Inferior parietal cortex (tissue), 1 donor: Measurements from ENCODE around the gene ADRA2B.
"Not testable (repeated sequence)": the region's sequence is repeated elsewhere in the genome, so short reads cannot be mapped to it uniquely, and the experiment has no call there.

Experiments
- DNase-seq: peaks from one replicate; pipeline ENCODE4 v3.0.0-alpha.2; 2016; ENCODE audit errors: extremely low spot score

The ADRA2B gene

DNA sequence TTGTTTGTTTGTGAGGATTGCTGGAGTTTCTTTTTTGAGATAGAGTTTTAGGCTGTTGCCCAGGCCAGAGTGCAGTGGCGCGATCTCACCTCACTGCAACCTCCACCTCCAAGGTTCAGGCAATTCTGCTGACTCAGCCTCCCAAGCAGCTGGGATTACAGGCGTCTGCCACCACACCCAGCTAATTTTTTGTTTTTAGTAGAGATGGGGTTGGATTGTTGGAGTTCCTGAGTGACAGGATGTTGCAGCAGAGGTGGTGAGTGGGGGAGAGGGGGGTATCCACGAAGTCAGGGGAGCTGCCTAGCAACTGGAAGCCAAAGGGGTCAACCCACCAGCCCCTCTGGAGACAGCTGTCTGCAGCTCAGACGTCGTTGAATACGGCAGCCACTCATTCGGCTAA lies 46.5 kb downstream of the ADRA2B start:
- not testable (repeated sequence) for DNase-seq

DNA sequence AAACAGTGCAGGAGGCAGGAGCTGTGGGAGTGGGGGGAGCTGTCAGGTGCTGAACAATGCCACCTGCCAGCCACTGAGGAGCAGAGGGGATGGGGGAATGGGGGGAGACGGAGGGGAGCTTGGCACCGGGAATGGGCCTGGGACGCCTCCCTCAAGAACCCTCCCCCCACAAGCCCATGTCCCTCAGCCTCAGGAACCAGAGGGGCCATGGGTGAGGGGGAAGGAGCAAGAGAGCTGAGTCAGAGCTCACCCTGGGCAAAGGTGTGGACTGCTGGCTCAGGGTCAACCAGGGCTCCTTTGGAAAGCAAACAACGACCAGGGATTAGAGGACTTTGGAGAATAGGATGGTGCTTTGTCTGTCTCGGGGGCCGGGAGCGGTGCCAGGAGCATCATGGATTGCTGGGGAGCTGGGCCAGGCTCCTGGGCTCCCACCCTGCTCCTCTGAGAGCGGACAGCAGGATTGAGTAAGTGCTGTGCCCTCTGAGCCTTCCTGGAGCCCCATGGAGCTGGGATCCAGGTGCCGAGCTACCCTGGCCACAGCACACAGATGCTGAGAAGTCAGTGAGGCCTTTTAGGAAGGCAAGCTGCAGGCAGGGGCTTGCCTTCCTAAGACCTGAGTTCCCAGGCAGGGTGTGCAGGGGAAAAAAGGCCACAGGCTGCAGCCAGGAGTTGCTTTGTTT lies 48.3 kb downstream of the ADRA2B start:
- DNase-seq = not testable (repeated sequence)

DNA sequence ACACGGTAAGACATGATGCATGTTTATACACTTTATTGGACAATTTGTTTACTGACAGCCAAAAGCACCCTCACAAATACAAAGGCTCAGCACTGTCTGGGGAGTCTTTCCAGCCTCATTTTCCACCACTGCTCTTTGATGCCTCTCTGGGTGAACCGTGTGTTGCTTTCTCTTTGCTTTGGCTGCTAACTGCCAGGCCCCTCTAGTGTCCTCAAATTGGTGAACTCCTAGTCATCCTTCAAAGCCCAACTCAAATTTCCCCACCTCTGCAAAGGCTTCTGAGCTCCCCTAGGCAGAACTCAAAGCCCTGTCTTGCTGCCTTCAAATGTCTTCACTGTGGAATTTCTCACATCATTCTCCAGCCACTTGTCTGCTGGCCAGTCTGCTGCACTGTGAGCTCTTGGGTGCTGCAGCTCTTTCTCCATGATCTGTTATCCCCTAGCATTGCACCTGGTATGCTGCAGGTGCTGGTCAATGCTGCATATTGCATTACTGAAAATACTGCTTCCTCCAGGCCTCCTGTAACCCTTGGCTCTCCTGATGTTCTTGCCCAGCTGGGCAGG lies 49.2 kb downstream of the ADRA2B start:
- not testable (repeated sequence) for DNase-seq

DNA sequence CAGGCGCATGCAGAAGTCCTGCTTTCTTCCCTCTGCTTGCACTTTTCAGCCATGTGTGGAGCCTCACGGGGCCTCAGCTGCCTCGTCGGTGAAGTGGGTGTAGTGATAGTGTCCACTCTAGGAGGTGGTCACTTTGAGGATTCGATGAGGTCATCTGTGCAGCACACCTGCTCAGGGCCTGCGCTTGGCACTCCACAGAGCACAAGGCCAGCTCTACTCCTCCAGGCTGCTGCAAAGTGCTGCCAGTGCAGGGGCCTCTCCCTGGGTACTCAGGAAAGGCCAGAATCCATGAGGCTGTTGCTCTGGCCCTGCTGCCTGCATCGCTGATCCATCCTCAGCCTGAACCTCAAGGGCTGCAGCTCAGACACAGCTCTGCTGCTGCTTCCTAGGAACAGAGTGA lies 49.9 kb downstream of the ADRA2B start:
- DNase-seq = not testable (repeated sequence)

DNA sequence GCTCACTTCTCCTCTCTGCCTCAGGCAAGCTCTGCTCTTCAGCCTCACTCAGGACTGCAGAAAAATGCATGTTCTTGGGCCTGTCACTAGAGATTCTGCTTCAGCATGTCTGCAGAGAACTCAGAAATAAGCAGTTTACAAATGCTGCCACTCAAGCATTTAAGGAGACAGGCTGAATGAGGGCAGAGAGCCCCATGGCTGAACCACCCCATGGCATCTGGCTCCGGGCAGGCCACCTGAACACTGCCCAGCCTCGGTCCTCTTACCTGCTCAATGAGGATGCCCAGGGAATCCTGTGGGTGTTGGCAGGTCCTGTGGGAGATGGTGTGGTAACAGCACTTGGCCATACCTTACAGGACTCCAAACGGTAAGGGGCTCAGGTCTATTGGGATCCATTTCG lies 50.4 kb downstream of the ADRA2B start:
- not testable (repeated sequence) for DNase-seq

DNA sequence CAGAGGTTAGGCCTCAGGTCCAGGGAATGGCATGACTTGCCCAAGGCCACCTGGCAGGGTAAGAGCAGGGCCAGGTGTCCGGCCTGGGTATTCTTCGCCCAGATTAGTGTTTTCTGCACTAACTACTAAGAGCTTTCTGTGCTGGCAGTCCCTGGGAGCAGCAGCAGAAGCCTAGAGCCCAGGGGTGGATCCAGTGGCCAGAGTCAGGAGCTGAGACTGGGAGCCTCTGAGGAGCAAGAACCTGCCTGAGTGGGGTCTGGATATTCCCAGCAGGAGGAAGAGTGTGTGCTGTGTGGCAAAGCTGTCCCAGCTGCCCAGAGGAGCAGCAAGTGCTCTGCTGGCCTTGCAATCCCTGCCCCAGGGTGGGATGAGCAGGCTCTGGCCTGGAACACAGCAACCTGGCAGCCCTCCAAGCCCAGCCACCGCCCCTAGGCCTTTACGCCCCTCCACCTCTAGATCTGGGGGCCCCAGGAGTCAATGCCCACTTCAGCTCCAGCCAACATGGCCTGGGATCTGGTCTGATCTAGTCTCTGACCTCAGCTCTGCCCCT lies 50.9 kb downstream of the ADRA2B start:
- DNase-seq = no peak

DNA sequence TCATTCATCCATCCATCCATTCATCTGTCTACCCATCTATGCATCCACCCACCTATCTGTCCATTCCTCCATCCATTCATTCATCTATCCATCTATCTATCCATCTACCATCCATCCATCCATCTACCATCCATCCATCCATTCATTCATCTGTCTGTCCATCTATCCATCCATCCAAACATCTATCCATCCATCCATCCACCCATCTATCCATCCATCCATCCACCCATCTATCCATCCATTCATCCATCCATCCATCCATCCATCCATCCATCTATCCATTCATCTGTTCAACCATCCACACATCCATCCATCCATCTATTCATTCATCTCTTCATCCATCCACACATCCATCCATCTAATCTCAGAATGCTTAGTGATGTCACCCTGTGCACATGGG lies 51.6 kb downstream of the ADRA2B start:
- not testable (repeated sequence) for DNase-seq

DNA sequence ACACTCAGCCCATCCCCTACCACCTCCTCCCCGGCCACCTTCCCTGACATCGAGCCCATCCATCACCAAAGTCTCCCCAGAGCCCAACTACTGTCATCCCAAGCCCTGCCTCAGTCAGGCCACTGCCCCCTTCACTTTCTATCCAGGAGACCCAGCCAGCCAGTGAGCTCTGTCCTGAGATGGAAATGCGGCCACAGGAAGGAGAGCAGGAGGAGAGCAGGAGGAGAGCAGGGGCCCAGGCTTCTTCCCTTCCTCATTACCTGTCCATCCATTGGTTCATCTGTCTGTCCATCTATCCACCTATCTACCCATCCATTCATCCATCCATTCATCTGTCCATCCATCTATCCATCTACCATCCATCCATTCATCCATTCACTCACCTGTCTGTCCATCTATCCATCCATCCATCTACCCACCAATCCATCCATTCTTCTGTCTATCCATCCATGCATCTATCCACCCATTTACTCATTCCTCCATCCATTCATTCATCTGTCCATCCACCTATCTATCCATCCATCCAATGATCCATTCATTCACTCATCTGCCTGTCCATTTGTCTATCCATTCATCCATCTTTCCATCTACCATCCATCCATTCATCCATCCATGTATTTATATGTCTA lies 52.2 kb downstream of the ADRA2B start:
- not testable (repeated sequence) for DNase-seq

DNA sequence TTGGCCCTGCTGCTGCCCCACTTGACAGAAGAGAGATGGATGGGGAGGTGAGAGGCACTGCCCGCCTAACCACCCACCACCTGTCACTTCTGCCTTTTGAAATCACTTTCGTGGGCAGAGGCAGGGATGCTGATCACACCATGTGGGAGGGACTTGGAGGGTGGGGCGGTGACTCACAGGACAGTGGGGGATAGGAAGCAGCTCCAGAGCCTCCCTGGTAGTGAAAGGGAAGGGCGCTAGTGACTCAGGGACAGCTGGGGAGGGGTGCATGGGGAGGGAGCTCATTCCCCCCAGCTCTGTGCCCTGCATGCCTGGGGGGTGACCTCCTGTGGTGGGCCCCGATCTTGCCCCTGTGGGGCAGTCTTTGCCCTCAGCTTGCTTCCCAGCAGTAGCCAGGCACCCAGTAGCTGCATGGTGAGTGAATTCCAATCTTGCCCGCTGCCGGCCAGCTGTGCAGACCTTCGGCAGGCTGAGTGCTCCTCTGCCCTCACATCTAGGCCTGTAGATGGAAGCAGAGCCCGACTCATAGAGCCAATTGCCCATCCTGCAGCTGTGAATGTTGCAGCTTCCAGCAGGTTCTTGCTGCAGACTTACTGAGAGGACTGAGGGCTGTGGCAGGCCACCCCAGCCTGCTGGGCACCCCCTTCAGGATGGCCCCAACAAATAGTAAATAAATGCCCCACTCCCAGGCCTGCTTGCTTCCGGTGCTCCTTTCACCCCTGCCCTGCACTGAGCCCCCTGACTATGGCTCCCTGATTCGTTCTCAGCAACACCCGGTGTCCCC lies 53.1 kb downstream of the ADRA2B start:
- peak; percentile 63 for DNase-seq
